Motor neuron (in vitro differentiated cells): Measurements from ENCODE around the gene FOXB2. TPM values are rescaled to one million over a fixed set of nuclear protein-coding genes. Genes with fewer than 3 reads are reported as not detected.
A peak's percentile ranks its signal among the peaks of the same experiment; 100 is the strongest.

Source experiments
- ATAC-seq, 8 experiments: fragments of 200-7000 bp; cut with Tn5 transposase; replicated peaks in 6 of 8; 2 replicates each; pipeline ENCODE4 v1.8.0; 2021; ENCODE audit warnings: mild to moderate bottlenecking in 8 of 8, moderate library complexity in 8 of 8
- H3K27ac ChIP-seq, 2 donors: fragments of 250-450 bp; sonication (Bioruptor Pico); 2 replicates each; pipeline ENCODE4 v1.9.0; 2021; ENCODE audit warnings: antibody characterized with exemption in 2 of 2, mild to moderate bottlenecking in 2 of 2, moderate library complexity in 1 of 2
- H3K4me1 ChIP-seq, 2 donors: fragments of 250-450 bp; sonication (Bioruptor Pico); replicated peaks in 1 of 2; 2 replicates each; pipeline ENCODE4 v1.6.1; 2021; ENCODE audit warnings: antibody characterized with exemption in 2 of 2, mild to moderate bottlenecking in 2 of 2, moderate library complexity in 1 of 2
- H3K4me3 ChIP-seq, 5 donors: fragments of 250-450 bp; sonication (Bioruptor Pico); 2 replicates each; pipeline ENCODE4 v1.9.0; 2021; ENCODE audit warnings: antibody characterized with exemption in 5 of 5, mild to moderate bottlenecking in 5 of 5, moderate library complexity in 4 of 5
- WGBS, 10 experiments: fragments of 450-650 bp; shearing (Covaris generic); methylation state at CpG; one replicate each; pipeline ENCODE4 v1.0.0; 2022; 5-methylcytosine and 5-hydroxymethylcytosine counted together
- in situ Hi-C, 9 experiments: fragments of 400-800 bp; cut with MboI; loops; one replicate each; pipeline ENCODE4 v1.15.0; 2021; ENCODE audit warnings: low sequenced_read_pairs in 9 of 9, low pct_unique_long_range_greater_than_20kb in 2 of 9; ENCODE audit not compliant: unreplicated experiment in 9 of 9
- total RNA-seq, 8 experiments: library from RNA; unstranded; fragments of 300-600 nt; gene quantifications; 2 replicates each; pipeline versions ENCODE4 v1.2.3 to v1.2.4, GENCODE V29; 2022

The FOXB2 gene
- total RNA-seq, 8 experiments from 2014 or later = 0.13 to 0.85 (median 0.45) TPM; not detected in 5

- in situ Hi-C loops = loop anchor here in 6 of 9 experiments (25.0 kb wide), 2 partner anchors 120 to 205 kb away; no protein-coding TSS in a partner anchor
- WGBS, 10 experiments = 0 to 48% (median 6%) methylated on average over 1 to 5 of the region's 5 CpGs; no CpG with 5 or more reads in 4 of the 10 experiments
- no peak overlapping the region for H3K27ac ChIP-seq
- ATAC-seq = no peak
- H3K4me3 ChIP-seq = no peak overlapping the region
- peaks cover 0 to 17% of the 10 kb centered on the region in 2 donors for H3K4me1 ChIP-seq
Measured at GRCh38 chr9:77017505-77017894, 2.0 kb upstream of the FOXB2 start.

DNA sequence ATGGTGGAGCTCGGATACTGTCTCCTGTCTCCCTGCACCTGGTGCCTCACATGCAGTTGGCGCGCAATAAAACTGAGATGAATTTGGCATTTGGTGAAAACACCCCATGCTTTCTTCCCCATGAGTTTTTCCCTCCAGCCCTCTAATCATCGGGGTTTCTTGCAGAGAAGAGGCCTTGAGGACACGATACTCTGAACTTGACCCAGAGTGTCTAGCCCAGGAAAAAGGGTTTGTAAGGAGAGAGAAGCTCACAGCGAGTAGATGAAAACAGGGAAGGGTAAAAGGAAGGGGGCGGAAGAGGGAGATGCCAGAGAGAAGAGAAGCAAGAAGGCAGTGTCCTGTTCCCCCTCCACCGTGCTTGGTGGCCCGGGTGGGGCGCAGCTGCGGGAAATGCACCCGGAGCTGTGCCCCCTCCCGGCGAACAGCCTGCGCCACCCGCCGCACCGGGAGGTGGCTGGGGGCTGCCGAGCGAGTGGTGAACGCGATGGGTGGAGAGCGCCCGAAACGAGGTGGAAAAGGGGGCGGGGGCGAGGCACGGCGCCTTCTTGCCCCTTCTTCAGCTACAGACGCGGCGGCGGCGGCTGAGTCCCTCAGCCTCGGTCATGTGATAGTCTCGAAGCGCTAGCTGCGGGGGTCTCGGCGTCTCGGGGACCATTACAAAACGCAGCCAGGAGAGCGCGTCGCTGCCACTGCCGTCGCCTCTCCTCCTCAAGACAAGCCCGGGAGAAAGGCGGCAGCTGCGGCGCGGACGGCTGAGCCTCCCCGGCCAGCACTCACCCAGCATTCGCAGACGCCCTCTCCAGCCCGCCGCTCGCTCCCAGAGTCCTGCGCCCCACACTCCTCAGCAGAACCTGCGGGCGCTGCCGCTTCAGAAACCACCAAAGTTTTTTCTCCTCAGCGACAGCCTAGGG, 1.1 kb upstream of the FOXB2 start:
- no peak overlapping the region for H3K27ac ChIP-seq

DNA sequence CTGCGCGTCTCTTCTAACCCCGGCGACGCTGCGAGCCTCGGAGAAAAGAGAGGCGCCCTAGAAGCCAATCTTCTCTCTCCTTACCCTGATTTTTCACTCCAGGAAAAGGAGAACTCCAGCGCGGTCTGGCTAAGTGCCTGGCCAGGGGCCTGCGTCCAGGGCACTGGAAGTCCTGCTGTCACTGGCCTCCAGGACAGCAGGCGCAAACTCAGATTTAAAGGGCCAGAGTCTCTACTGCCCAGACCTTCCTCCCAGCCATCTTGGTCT, 553 bp upstream of the FOXB2 start:
- Histone ChIP-seq H3K27ac (no peak overlapping the region), H3K4me3 (peak overlapping the region in 4 of 5 donors; percentile 24 to 34 (median 30)), H3K4me1 (peaks cover 0 to 15% of the 10 kb centered on the region in 2 donors)
- peak in 2 of 8 experiments; percentile 15 for ATAC-seq
- 0 to 30% (median 2%) methylated on average over 2 to 6 of the region's 12 CpGs; no CpG with 5 or more reads in 6 of the 10 experiments for whole genome bisulfite sequencing, 10 experiments
- in situ Hi-C loops = loop anchor here in 6 of 9 experiments (25.0 kb wide), 2 partner anchors 118 to 207 kb away; no protein-coding TSS in a partner anchor

More for the DNA sequence above, 1.1 kb upstream of the FOXB2 start:
- peak overlapping the region; percentile 15 to 34 (median 27) for H3K4me3 ChIP-seq
- 0 to 11% (median 2%) methylated on average over 1 to 25 of the region's 64 CpGs; no CpG with 5 or more reads in 2 of the 10 experiments for WGBS, 10 experiments
- ATAC-seq = peak in 7 of 8 experiments; percentile 47 to 74 (median 63)
- in situ Hi-C loops = loop anchor here in 6 of 9 experiments (25.0 kb wide), 2 partner anchors 119 to 206 kb away; no protein-coding TSS in a partner anchor
- peaks cover 0 to 17% of the 10 kb centered on the region in 2 donors for H3K4me1 ChIP-seq

DNA sequence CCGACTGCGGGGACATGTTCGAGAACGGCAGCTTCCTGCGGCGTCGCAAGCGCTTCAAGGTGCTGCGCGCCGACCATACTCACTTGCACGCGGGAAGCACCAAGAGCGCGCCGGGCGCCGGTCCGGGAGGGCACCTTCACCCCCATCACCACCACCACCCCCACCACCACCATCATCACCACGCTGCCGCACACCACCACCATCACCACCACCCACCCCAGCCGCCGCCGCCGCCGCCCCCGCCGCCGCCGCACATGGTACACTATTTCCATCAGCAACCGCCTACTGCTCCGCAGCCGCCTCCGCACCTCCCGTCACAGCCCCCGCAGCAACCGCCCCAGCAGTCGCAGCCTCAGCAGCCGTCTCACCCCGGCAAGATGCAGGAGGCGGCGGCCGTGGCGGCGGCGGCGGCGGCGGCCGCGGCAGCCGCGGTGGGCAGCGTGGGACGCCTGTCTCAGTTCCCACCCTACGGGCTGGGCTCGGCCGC, 514 bp downstream of the FOXB2 start:
- ATAC-seq = peak in 1 of 8 experiments; percentile 6
- Histone ChIP-seq H3K4me3 (peak overlapping the region in 2 of 5 donors; percentile 8 to 9), H3K4me1 (peaks cover 0 to 12% of the 10 kb centered on the region in 2 donors), H3K27ac (no peak overlapping the region)
- 20% methylated on average over 3 of the region's 58 CpGs; no CpG with 5 or more reads in 9 of the 10 experiments for WGBS, 10 experiments
- in situ Hi-C loops = loop anchor here in 6 of 9 experiments (25.0 kb wide), 2 partner anchors 117 to 208 kb away; no protein-coding TSS in a partner anchor

- H3K4me3 ChIP-seq = peak overlapping the region in 3 of 5 donors; percentile 4 to 9 (median 8)
- peak in 6 of 8 experiments; percentile 5 to 29 (median 22) for ATAC-seq
- H3K27ac ChIP-seq = no peak overlapping the region
- in situ Hi-C loops = loop anchor here in 6 of 9 experiments (25.0 kb wide), 2 partner anchors 117 to 208 kb away; no protein-coding TSS in a partner anchor
- WGBS, 10 experiments = 0 to 24% (median 9%) methylated on average over 3 to 41 of the region's 75 CpGs; no CpG with 5 or more reads in 2 of the 10 experiments
- peaks cover 0 to 12% of the 10 kb centered on the region in 2 donors for H3K4me1 ChIP-seq
Measured at GRCh38 chr9:77020413-77021290, 1.2 kb downstream of the FOXB2 start.

GRCh38 chr9:77021291-77021894, 1.9 kb downstream of the FOXB2 start:
- Histone ChIP-seq H3K4me1 (peaks cover 0 to 9% of the 10 kb centered on the region in 2 donors), H3K27ac (no peak overlapping the region), H3K4me3 (no peak overlapping the region)
- ATAC-seq = no peak
- WGBS, 10 experiments = 0 to 18% (median 3%) methylated on average over 3 to 17 of the region's 22 CpGs; no CpG with 5 or more reads in 1 of the 10 experiments
- in situ Hi-C loops = loop anchor here in 6 of 9 experiments (25.0 kb wide), 2 partner anchors 116 to 209 kb away; no protein-coding TSS in a partner anchor

DNA sequence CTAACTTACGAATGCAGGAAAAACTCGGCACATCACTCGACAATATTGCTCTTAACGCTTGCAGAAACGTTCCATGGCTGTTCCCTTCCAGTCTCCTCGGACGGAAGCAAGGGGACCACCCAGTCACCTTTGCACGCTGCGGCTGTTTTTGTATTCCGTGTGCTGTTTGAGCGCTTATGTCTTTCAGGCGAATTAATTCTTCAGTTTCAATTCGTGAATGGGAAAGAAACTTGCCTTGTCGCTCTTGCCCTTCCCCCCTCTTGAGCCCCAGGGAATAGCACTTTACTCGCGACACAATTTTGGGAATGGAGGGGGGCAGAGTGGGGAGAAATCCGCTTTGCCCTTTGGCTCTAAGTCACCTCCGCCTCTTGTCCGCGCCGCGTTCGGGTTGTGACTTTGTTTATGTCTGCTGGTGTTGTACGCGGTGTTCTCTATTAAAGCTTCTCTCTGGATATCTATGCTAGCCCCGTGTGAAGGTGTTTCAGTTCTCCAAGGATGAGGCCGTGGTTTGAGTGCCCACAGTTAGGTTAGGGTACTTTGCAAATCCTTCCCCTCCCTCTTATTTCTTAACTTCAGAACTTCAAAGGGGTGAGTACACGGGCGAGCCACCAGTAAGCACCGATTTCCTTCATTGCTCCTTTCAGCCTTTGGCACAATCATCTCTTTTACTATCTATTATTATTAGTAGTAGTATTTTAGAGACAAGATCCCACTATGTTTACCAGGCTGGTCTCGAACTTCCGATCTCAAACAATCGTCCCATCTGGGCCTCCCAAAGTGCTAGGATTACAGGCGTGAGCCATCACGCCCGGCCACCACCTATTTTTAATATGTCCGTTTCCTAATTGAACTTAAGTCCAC, 2.7 kb downstream of the FOXB2 start:
- WGBS, 10 experiments = 5 to 20% (median 12%) methylated on average over 5 to 37 of the region's 37 CpGs; no CpG with 5 or more reads in 1 of the 10 experiments
- in situ Hi-C loops = loop anchor here in 6 of 9 experiments (25.0 kb wide), 2 partner anchors 115 to 210 kb away; no protein-coding TSS in a partner anchor
- H3K4me1 ChIP-seq = peaks cover 0 to 9% of the 10 kb centered on the region in 2 donors
- no peak for ATAC-seq
- no peak overlapping the region for H3K27ac ChIP-seq
- H3K4me3 ChIP-seq = no peak overlapping the region

GRCh38 chr9:77022783-77023440, 3.5 kb downstream of the FOXB2 start:
- no peak overlapping the region for H3K27ac ChIP-seq
- peaks cover 0 to 7% of the 10 kb centered on the region in 2 donors for H3K4me1 ChIP-seq
- ATAC-seq = peak in 1 of 8 experiments; percentile 12
- in situ Hi-C loops = loop anchor here in 6 of 9 experiments (25.0 kb wide), 2 partner anchors 114 to 211 kb away; no protein-coding TSS in a partner anchor
- no peak overlapping the region for H3K4me3 ChIP-seq
- 0 to 40% (median 11%) methylated on average over 1 to 21 of the region's 43 CpGs; no CpG with 5 or more reads in 1 of the 10 experiments for WGBS, 10 experiments

GRCh38 chr9:77023726-77024125, 4.3 kb downstream of the FOXB2 start:
- 84 to 100% (median 95%) methylated on average over 2 to 4 of the region's 10 CpGs; no CpG with 5 or more reads in 7 of the 10 experiments for WGBS, 10 experiments
- in situ Hi-C loops = loop anchor here in 6 of 9 experiments (25.0 kb wide), 2 partner anchors 114 to 211 kb away; no protein-coding TSS in a partner anchor
- Histone ChIP-seq H3K4me3 (no peak overlapping the region), H3K27ac (no peak overlapping the region), H3K4me1 (peaks cover 0 to 3% of the 10 kb centered on the region in 2 donors)
- no peak for ATAC-seq

- in situ Hi-C loops = loop anchor here in 6 of 9 experiments (25.0 kb wide), 3 partner anchors 88 to 213 kb away; no protein-coding TSS in a partner anchor
- no peak overlapping the region for H3K27ac ChIP-seq
- no peak for ATAC-seq
- H3K4me3 ChIP-seq = no peak overlapping the region
- 60 to 100% (median 76%) methylated on average over 1 to 3 of the region's 3 CpGs; no CpG with 5 or more reads in 2 of the 10 experiments for WGBS, 10 experiments
- no peaks in the 10 kb centered on the region for H3K4me1 ChIP-seq
Measured at GRCh38 chr9:77024776-77025545, 5.5 kb downstream of the FOXB2 start.
